ENCODE measurements around the gene ARHGAP29.

DNA sequence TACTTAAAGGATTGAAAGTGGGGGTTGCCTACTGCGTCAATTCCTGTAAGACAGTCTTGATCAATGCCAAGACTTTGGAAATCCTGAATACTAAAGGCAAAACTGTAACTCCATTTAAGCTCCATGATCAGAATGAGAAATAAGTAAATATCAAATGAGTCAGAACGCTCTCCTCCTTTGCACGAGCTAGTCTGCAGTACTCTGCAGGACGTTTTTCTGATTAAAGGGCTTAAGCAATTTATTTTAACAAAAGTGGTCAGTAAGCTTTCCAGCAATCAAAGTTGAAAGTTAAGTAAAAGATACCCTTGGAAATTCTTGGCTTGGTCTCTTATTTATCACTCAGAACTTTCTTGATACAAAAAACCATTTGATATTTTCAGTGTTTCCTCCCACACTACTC lies 35.7 kb upstream of the ARHGAP29 start:
- TF ChIP-seq, protein P1, sequence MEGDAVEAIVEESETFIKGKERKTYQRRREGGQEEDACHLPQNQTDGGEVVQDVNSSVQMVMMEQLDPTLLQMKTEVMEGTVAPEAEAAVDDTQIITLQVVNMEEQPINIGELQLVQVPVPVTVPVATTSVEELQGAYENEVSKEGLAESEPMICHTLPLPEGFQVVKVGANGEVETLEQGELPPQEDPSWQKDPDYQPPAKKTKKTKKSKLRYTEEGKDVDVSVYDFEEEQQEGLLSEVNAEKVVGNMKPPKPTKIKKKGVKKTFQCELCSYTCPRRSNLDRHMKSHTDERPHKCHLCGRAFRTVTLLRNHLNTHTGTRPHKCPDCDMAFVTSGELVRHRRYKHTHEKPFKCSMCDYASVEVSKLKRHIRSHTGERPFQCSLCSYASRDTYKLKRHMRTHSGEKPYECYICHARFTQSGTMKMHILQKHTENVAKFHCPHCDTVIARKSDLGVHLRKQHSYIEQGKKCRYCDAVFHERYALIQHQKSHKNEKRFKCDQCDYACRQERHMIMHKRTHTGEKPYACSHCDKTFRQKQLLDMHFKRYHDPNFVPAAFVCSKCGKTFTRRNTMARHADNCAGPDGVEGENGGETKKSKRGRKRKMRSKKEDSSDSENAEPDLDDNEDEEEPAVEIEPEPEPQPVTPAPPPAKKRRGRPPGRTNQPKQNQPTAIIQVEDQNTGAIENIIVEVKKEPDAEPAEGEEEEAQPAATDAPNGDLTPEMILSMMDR (IDR thresholded peaks at IDR 0.05; ENCODE audit: insufficient read depth, low read depth, low read length) = no peak
- TF ChIP-seq EZH2 (IDR thresholded peaks at IDR 0.05; ENCODE audit: insufficient read depth, low read length) = no peak

All from astrocyte (in vitro differentiated cells and primary cell).